ENCODE measurements around the gene STX12.

Gene STX12

GRCh38 chr1:27830621-27831440 lies 57.8 kb downstream of the STX12 start, which contains the start of gene PPP1R8:
PPP1R8 (plus strand) TSS chr1:27830782; CDS start chr1:27830836, 54 bp downstream.
- peak; percentile 92 for DNase-seq
- H3K27me3 ChIP-seq, result no peaks in the 10 kb centered on the region
- peaks cover 19% of the 10 kb centered on the region for H3K36me3 ChIP-seq
- H3K4me1 ChIP-seq, result no peaks in the 10 kb centered on the region
- H3K9me3 ChIP-seq, result no peaks in the 10 kb centered on the region
- H3K4me3 ChIP-seq (ENCODE audit: low read depth, low read length), result peak within 1 kb of the TSS; percentile 86
- TF ChIP-seq CTCF (IDR thresholded peaks at IDR 0.05; ENCODE audit: low read depth, low read length), result no peak

- Histone ChIP-seq H3K36me3 (peaks cover 19% of the 10 kb centered on the region), H3K4me3 (ENCODE audit: low read depth, low read length) (peak overlapping the region; percentile 86), H3K9me3 (no peaks in the 10 kb centered on the region), H3K4me1 (no peaks in the 10 kb centered on the region), H3K27me3 (no peaks in the 10 kb centered on the region)
- no peak for TF ChIP-seq CTCF (IDR thresholded peaks at IDR 0.05; ENCODE audit: low read depth, low read length)
- no peak for DNase-seq
These were observed 58.8 kb downstream of the STX12 start for GRCh38 chr1:27831568-27832410.

- H3K4me1 ChIP-seq, result no peaks in the 10 kb centered on the region
- no peak for DNase-seq
- H3K27me3 ChIP-seq, result no peaks in the 10 kb centered on the region
- H3K4me3 ChIP-seq (ENCODE audit: low read depth, low read length), result no peak overlapping the region
- H3K9me3 ChIP-seq, result no peaks in the 10 kb centered on the region
- H3K36me3 ChIP-seq, result peaks cover 19% of the 10 kb centered on the region
- no peak for TF ChIP-seq CTCF (IDR thresholded peaks at IDR 0.05; ENCODE audit: low read depth, low read length)
These were observed 59.7 kb downstream of the STX12 start for GRCh38 chr1:27832762-27833161.

- no peak for DNase-seq
- H3K9me3 ChIP-seq, result no peaks in the 10 kb centered on the region
- no peak for TF ChIP-seq CTCF (IDR thresholded peaks at IDR 0.05; ENCODE audit: low read depth, low read length)
- H3K36me3 ChIP-seq, result peaks cover 19% of the 10 kb centered on the region
- no peaks in the 10 kb centered on the region for H3K27me3 ChIP-seq
- no peak overlapping the region for H3K4me3 ChIP-seq (ENCODE audit: low read depth, low read length)
- H3K4me1 ChIP-seq, result no peaks in the 10 kb centered on the region
These were observed 60.5 kb downstream of the STX12 start for GRCh38 chr1:27833470-27833869.

- Histone ChIP-seq H3K9me3 (no peaks in the 10 kb centered on the region), H3K4me1 (no peaks in the 10 kb centered on the region), H3K4me3 (ENCODE audit: low read depth, low read length) (no peak overlapping the region), H3K36me3 (peaks cover 19% of the 10 kb centered on the region), H3K27me3 (no peaks in the 10 kb centered on the region)
- TF ChIP-seq CTCF (IDR thresholded peaks at IDR 0.05; ENCODE audit: low read depth, low read length), result no peak
- no peak for DNase-seq
These were observed 62.0 kb downstream of the STX12 start for GRCh38 chr1:27835046-27835445.
